IPS-15b (cell line): ENCODE measurements around the gene CLEC16A.

Experiments used
- H3K27me3 ChIP-seq: one replicate; pipeline ENCODE4 v1.6.1; 2013; ENCODE audit warnings: low read length; ENCODE audit not compliant: control insufficient read depth, insufficient read depth
- H3K36me3 ChIP-seq: one replicate; pipeline ENCODE4 v1.6.1; 2013; ENCODE audit warnings: low read length; ENCODE audit not compliant: control insufficient read depth, insufficient read depth
- H3K4me1 ChIP-seq: one replicate; pipeline ENCODE4 v1.6.1; 2013; ENCODE audit warnings: mild to moderate bottlenecking, low read length; ENCODE audit not compliant: control insufficient read depth, insufficient read depth
- H3K4me3 ChIP-seq: one replicate; pipeline ENCODE4 v1.5.1; 2013; ENCODE audit warnings: low read depth, low read length
- H3K9ac ChIP-seq: one replicate; pipeline ENCODE4 v1.6.1; 2013; ENCODE audit warnings: low read depth, mild to moderate bottlenecking, low read length
- H3K9me3 ChIP-seq: one replicate; pipeline ENCODE4 v1.6.1; 2013; ENCODE audit warnings: mild to moderate bottlenecking, low read length; ENCODE audit not compliant: control insufficient read depth, insufficient read depth

The CLEC16A gene

DNA sequence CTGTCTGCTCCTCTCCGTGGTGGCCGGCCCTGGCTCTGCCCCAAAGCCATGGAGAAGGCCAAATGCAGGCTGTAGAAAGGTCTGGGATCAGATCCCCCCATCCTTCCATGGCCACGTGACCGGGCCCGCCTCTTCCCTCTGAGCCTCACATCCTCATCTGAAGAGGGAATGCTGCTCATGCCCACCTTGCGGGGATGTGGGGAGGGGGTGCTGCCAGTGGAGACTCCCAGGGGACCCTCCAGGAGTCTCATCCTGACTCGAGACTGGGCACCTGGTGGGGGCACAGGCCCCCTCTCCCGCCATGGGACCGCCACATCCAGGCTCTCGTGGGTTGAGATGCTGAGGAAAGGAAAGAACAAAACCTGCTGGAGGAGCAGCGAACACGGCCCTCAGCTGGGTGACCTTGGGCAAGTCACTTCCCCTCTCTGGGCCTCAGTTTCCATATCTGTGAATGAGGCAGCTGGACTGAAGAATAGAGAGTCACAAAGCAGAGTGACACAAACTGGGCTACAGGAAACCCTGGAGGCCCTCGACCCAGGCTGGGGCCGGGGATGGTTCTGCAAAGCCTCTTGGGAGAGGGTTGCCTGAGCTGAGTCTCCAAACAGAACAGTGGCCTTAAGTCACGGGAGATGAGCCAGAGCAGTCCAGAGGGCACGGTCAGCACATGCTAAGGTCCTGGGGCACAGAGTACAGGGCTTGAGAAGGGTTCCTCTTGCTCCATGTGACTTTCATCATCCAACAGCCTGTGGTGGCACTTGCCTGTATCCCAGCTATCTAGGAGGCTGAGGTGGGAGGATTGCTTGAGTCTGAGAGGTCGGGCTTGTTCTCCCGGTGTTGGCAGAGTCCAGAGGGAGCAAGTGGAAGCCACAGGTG lies 281.5 kb downstream of the CLEC16A start:
- H3K4me1 ChIP-seq = no peaks in the 10 kb centered on the region
- H3K27me3 ChIP-seq = no peaks in the 10 kb centered on the region
- no peaks in the 10 kb centered on the region for H3K9me3 ChIP-seq
- no peak overlapping the region for H3K4me3 ChIP-seq
- no peak overlapping the region for H3K9ac ChIP-seq
- no peaks in the 10 kb centered on the region for H3K36me3 ChIP-seq

DNA sequence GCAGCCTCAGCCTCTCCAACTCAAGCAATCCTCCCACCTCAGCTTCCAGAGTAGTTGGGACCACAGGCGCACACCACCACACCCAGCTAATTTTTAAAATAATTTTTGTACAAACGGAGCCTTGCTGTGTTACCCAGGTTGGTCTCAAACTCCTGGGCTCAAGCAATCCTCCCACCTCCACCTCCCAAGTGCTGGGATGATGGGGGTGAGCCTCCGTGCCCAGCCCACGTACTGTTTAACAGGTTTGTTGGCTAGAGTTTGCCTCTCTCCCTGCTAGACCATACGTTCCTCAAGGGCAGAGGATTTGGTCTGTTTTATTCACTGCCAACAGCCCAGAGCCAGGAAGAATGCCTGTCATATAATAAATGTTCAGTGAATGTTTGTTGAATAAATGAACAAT lies 285.1 kb downstream of the CLEC16A start:
- peaks cover 3% of the 10 kb centered on the region for H3K27me3 ChIP-seq
- no peaks in the 10 kb centered on the region for H3K4me1 ChIP-seq
- H3K4me3 ChIP-seq = no peak overlapping the region
- H3K9ac ChIP-seq = no peak overlapping the region
- no peaks in the 10 kb centered on the region for H3K9me3 ChIP-seq
- H3K36me3 ChIP-seq = no peaks in the 10 kb centered on the region

- Histone ChIP-seq H3K9me3 (no peaks in the 10 kb centered on the region), H3K36me3 (no peaks in the 10 kb centered on the region), H3K27me3 (peaks cover 3% of the 10 kb centered on the region), H3K4me1 (no peaks in the 10 kb centered on the region), H3K4me3 (no peak overlapping the region), H3K9ac (no peak overlapping the region)
Observed at GRCh38 chr16:11229906-11230305, 285.5 kb downstream of the CLEC16A start.

DNA sequence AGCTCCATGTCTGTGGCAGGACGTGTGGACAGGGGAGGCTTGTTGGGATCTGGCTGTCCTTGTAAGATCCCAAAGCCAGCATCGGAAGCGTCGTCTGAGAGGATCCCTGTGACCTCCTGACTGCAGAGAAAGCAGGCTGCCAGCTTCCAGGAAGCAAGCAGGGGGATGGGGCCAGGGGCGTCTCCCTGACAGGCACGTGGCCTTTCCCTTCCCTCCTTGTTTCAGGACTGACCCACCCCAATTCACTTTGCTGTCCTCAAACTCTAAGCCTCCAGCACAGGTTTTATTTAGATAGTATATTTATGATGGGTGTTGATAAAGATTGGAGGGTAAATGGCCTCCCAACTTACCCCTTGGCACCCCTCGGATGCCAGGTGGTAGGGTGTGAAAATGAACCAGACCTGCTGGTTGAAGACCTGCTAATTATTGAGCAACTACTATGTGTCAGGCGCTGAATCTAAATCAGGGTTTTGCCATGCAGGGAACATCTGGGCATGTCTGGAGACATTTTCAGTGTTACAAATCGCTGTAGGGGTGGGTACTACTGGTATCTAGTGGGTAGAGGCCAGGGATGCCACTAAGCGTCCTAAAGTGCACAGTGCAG lies 287.1 kb downstream of the CLEC16A start:
- Histone ChIP-seq H3K9me3 (no peaks in the 10 kb centered on the region), H3K36me3 (no peaks in the 10 kb centered on the region), H3K9ac (no peak overlapping the region), H3K4me1 (no peaks in the 10 kb centered on the region), H3K4me3 (no peak overlapping the region), H3K27me3 (peaks cover 3% of the 10 kb centered on the region)
